Measurements from ENCODE around the gene SPTB.

The SPTB gene

GRCh38 chr14:64752909-64753308 is 126.8 kb downstream of the SPTB start:
- DNase-seq (ENCODE audit: low read depth in 2 of 2) = no peak

- DNase-seq (ENCODE audit: low read depth in 2 of 2) = no peak
These were observed 130.6 kb downstream of the SPTB start for GRCh38 chr14:64748995-64749714.

GRCh38 chr14:64748521-64748920 is 131.2 kb downstream of the SPTB start:
- no peak for DNase-seq (ENCODE audit: low read depth in 2 of 2)

- no peak for DNase-seq (ENCODE audit: low read depth in 2 of 2)
These were observed 132.4 kb downstream of the SPTB start for GRCh38 chr14:64747327-64747726.

GRCh38 chr14:64746298-64747250 is 133.1 kb downstream of the SPTB start:
- DNase-seq (ENCODE audit: low read depth in 2 of 2) = no peak

GRCh38 chr14:64745511-64746091 is 134.1 kb downstream of the SPTB start:
- no peak for DNase-seq (ENCODE audit: low read depth in 2 of 2)

- no peak for DNase-seq (ENCODE audit: low read depth in 2 of 2)
These were observed 136.6 kb downstream of the SPTB start for GRCh38 chr14:64743061-64743460.

- no peak for DNase-seq (ENCODE audit: low read depth in 2 of 2)
These were observed 137.7 kb downstream of the SPTB start for GRCh38 chr14:64741961-64742360.

- DNase-seq (ENCODE audit: low read depth in 2 of 2) = no peak
These were observed 138.5 kb downstream of the SPTB start for GRCh38 chr14:64741200-64741599.

- no peak for DNase-seq (ENCODE audit: low read depth in 2 of 2)
These were observed 141.4 kb downstream of the SPTB start for GRCh38 chr14:64738281-64738804.

- no peak for DNase-seq (ENCODE audit: low read depth in 2 of 2)
These were observed 142.1 kb downstream of the SPTB start for GRCh38 chr14:64737391-64738280.

- no peak for DNase-seq (ENCODE audit: low read depth in 2 of 2)
These were observed 143.2 kb downstream of the SPTB start for GRCh38 chr14:64736271-64737169.

GRCh38 chr14:64734990-64735389 is 144.7 kb downstream of the SPTB start:
- no peak for DNase-seq (ENCODE audit: low read depth in 2 of 2)

GRCh38 chr14:64733899-64734298 is 145.8 kb downstream of the SPTB start:
- DNase-seq (ENCODE audit: low read depth in 2 of 2) = no peak

GRCh38 chr14:64733321-64733720 is 146.4 kb downstream of the SPTB start:
- DNase-seq (ENCODE audit: low read depth in 2 of 2) = no peak

- DNase-seq (ENCODE audit: low read depth in 2 of 2) = no peak
These were observed 147.1 kb downstream of the SPTB start for GRCh38 chr14:64732536-64733120.

- no peak for DNase-seq (ENCODE audit: low read depth in 2 of 2)
These were observed 147.6 kb downstream of the SPTB start for GRCh38 chr14:64732066-64732465.

- DNase-seq (ENCODE audit: low read depth in 2 of 2) = no peak
These were observed 148.5 kb downstream of the SPTB start for GRCh38 chr14:64731141-64731581.

- no peak for DNase-seq (ENCODE audit: low read depth in 2 of 2)
These were observed 149.0 kb downstream of the SPTB start for GRCh38 chr14:64730681-64731080.

- DNase-seq (ENCODE audit: low read depth in 2 of 2) = no peak
These were observed 149.7 kb downstream of the SPTB start for GRCh38 chr14:64730061-64730440.

All from stimulated activated CD8-positive, alpha-beta memory T cell treated with anti-CD3 and anti-CD28 coated beads, Interleukin-7, amount 100 ng/mL, for 4 hours (primary cell).